HepG2 (cell line): ENCODE data around the gene PDE4C. TPM values are rescaled to one million over a fixed set of nuclear protein-coding genes. Genes with fewer than 3 reads are reported as not detected.

Experiments
- NR2F2 ChIP-seq: IDR thresholded peaks from 2 replicates; pipeline ENCODE4 v1.6.1; 2012; ENCODE audit warnings: low read depth, inconsistent platforms, borderline replicate concordance
- SOX5 ChIP-seq: IDR thresholded peaks from 2 replicates; pipeline ENCODE4 v1.6.1; 2016; ENCODE audit warnings: borderline replicate concordance
- SP5 ChIP-seq: IDR thresholded peaks from 2 replicates; pipeline ENCODE4 v1.6.1; 2016; ENCODE audit warnings: low read depth, borderline replicate concordance
- TARDBP ChIP-seq: sonication (generic); formaldehyde crosslinking; IDR thresholded peaks from 2 replicates; pipeline ENCODE4 v1.8.0; 2022; ENCODE audit warnings: mild to moderate bottlenecking, missing genetic modification reagents
- ZNF713 ChIP-seq: sonication (generic); formaldehyde crosslinking; IDR thresholded peaks from 2 replicates; pipeline ENCODE4 v1.4.0; 2020; ENCODE audit warnings: mild to moderate bottlenecking, missing genetic modification reagents
- polyA plus RNA-seq, 8 experiments: library from polyadenylated mRNA; depleted of rRNA in 3 of 8; stranded (reverse) in 7 of 8; unstranded in 1 of 8; fragments of >200 nt; fragmentation: Illumina TruSeq in 4 of 8; extraction: Trizol in 4 of 8; gene quantifications; 2 replicates each; pipeline versions ENCODE4 v1.2.1 to v1.2.3, GENCODE V29; 2011 to 2016; ENCODE audit warnings: low read depth in 4 of 8, missing spikeins in 1 of 8, mixed read lengths in 1 of 8; ENCODE audit not compliant: insufficient read depth in 1 of 8
- total RNA-seq, 5 experiments: library from RNA; depleted of rRNA; stranded (reverse); fragments of >200 nt; fragmentation: Illumina TruSeq; extraction: Trizol; gene quantifications; 2 replicates each; pipeline ENCODE4 v1.2.3, GENCODE V29; 2016; ENCODE audit warnings: low read depth in 1 of 5
- TF ChIP-seq, protein P1 (sequence below): sonication (generic); formaldehyde crosslinking; IDR thresholded peaks from 2 replicates; pipeline ENCODE4 v1.5.0; 2020; ENCODE audit warnings: missing genetic modification reagents
- TF ChIP-seq, protein P2 (sequence below): sonication (generic); formaldehyde crosslinking; IDR thresholded peaks from 2 replicates; pipeline ENCODE4 v1.5.1; 2020; ENCODE audit warnings: missing genetic modification reagents, mild to moderate bottlenecking, borderline replicate concordance
- TF ChIP-seq, protein P3 (sequence below): sonication (generic); formaldehyde crosslinking; IDR thresholded peaks from 2 replicates; pipeline ENCODE4 v1.4.0; 2020; ENCODE audit warnings: missing genetic modification reagents
- TF ChIP-seq, protein P4 (sequence below): sonication (generic); formaldehyde crosslinking; IDR thresholded peaks from 2 replicates; pipeline ENCODE4 v1.8.1; 2023; ENCODE audit warnings: mild to moderate bottlenecking, missing genetic modification reagents, borderline replicate concordance
- TF ChIP-seq, protein P5 (sequence below): sonication (generic); formaldehyde crosslinking; IDR thresholded peaks from 2 replicates; pipeline ENCODE4 v1.4.0; 2020; ENCODE audit warnings: missing genetic modification reagents

PDE4C gene
- total and polyA plus RNA-seq, 2 of the 13 experiments (the other 11 are each of a cell fraction or from before 2014, with no cell fraction given): 1.4 to 14.0 TPM

DNA sequence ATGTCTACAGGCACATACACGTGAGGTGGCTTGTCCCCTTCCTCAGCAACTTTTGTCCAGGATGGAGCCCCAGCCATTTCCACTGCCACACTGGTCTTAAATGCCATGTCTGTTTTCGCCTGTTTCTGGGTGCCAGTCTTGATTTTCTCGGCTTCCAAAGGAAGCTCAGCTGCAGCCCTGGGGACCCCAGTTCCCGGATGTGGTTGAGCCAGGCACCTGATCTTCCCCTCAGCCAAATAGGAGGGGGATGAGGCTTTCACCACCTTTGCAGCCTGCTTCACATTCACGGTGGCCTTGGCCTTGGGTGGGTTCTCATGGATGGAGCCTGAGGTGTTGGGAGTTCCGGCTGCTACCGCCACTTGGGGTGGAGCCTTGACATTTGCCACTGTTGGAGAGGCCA lies 39.3 kb upstream of the PDE4C start (continued):
- TF ChIP-seq, protein P1, sequence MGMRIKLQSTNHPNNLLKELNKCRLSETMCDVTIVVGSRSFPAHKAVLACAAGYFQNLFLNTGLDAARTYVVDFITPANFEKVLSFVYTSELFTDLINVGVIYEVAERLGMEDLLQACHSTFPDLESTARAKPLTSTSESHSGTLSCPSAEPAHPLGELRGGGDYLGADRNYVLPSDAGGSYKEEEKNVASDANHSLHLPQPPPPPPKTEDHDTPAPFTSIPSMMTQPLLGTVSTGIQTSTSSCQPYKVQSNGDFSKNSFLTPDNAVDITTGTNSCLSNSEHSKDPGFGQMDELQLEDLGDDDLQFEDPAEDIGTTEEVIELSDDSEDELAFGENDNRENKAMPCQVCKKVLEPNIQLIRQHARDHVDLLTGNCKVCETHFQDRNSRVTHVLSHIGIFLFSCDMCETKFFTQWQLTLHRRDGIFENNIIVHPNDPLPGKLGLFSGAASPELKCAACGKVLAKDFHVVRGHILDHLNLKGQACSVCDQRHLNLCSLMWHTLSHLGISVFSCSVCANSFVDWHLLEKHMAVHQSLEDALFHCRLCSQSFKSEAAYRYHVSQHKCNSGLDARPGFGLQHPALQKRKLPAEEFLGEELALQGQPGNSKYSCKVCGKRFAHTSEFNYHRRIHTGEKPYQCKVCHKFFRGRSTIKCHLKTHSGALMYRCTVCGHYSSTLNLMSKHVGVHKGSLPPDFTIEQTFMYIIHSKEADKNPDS (CRISPR knock-in tag): no peak
- no peak for TF ChIP-seq TARDBP (CRISPR knock-in tag)
- no peak for TF ChIP-seq SP5
- TF ChIP-seq, protein P2, sequence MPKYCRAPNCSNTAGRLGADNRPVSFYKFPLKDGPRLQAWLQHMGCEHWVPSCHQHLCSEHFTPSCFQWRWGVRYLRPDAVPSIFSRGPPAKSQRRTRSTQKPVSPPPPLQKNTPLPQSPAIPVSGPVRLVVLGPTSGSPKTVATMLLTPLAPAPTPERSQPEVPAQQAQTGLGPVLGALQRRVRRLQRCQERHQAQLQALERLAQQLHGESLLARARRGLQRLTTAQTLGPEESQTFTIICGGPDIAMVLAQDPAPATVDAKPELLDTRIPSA (CRISPR knock-in tag): no peak
- TF ChIP-seq SOX5 (CRISPR knock-in tag): no peak
- TF ChIP-seq, protein P3, sequence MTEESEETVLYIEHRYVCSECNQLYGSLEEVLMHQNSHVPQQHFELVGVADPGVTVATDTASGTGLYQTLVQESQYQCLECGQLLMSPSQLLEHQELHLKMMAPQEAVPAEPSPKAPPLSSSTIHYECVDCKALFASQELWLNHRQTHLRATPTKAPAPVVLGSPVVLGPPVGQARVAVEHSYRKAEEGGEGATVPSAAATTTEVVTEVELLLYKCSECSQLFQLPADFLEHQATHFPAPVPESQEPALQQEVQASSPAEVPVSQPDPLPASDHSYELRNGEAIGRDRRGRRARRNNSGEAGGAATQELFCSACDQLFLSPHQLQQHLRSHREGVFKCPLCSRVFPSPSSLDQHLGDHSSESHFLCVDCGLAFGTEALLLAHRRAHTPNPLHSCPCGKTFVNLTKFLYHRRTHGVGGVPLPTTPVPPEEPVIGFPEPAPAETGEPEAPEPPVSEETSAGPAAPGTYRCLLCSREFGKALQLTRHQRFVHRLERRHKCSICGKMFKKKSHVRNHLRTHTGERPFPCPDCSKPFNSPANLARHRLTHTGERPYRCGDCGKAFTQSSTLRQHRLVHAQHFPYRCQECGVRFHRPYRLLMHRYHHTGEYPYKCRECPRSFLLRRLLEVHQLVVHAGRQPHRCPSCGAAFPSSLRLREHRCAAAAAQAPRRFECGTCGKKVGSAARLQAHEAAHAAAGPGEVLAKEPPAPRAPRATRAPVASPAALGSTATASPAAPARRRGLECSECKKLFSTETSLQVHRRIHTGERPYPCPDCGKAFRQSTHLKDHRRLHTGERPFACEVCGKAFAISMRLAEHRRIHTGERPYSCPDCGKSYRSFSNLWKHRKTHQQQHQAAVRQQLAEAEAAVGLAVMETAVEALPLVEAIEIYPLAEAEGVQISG (CRISPR knock-in tag): no peak
- TF ChIP-seq, protein P4, sequence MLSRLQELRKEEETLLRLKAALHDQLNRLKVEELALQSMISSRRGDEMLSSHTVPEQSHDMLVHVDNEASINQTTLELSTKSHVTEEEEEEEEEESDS (CRISPR knock-in tag): no peak
- no peak for TF ChIP-seq NR2F2
- TF ChIP-seq, protein P5, sequence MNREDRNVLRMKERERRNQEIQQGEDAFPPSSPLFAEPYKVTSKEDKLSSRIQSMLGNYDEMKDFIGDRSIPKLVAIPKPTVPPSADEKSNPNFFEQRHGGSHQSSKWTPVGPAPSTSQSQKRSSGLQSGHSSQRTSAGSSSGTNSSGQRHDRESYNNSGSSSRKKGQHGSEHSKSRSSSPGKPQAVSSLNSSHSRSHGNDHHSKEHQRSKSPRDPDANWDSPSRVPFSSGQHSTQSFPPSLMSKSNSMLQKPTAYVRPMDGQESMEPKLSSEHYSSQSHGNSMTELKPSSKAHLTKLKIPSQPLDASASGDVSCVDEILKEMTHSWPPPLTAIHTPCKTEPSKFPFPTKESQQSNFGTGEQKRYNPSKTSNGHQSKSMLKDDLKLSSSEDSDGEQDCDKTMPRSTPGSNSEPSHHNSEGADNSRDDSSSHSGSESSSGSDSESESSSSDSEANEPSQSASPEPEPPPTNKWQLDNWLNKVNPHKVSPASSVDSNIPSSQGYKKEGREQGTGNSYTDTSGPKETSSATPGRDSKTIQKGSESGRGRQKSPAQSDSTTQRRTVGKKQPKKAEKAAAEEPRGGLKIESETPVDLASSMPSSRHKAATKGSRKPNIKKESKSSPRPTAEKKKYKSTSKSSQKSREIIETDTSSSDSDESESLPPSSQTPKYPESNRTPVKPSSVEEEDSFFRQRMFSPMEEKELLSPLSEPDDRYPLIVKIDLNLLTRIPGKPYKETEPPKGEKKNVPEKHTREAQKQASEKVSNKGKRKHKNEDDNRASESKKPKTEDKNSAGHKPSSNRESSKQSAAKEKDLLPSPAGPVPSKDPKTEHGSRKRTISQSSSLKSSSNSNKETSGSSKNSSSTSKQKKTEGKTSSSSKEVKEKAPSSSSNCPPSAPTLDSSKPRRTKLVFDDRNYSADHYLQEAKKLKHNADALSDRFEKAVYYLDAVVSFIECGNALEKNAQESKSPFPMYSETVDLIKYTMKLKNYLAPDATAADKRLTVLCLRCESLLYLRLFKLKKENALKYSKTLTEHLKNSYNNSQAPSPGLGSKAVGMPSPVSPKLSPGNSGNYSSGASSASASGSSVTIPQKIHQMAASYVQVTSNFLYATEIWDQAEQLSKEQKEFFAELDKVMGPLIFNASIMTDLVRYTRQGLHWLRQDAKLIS (CRISPR knock-in tag): no peak
- TF ChIP-seq ZNF713 (CRISPR knock-in tag): no peak
